Astrocyte of the spinal cord (primary cell): ENCODE results near the gene CA6.

Source experiments
- DNase-seq: peaks from one replicate; pipeline ENCODE4 v3.0.0; 2011; ENCODE audit warnings: low read depth, low spot score
- H3K4me3 ChIP-seq: 2 replicates; pipeline ENCODE4 v1.5.1; 2011; ENCODE audit warnings: low read depth, mild to moderate bottlenecking, low read length, moderate library complexity
- CTCF ChIP-seq: IDR thresholded peaks from 2 replicates; pipeline ENCODE4 v1.5.1; 2012; ENCODE audit warnings: low read depth, mild to moderate bottlenecking, low read length, inconsistent platforms
- in situ Hi-C: cut with HindIII; loops from 2 replicates; pipeline ENCODE4 v1.10.0; 2017; ENCODE audit warnings: low sequenced_read_pairs

CA6 gene

GRCh38 chr1:8970870-8971337 lies 25.2 kb downstream of the CA6 start:
- no peak for DNase-seq

GRCh38 chr1:8974551-8974950 lies 28.9 kb downstream of the CA6 start:
- no peak overlapping the region for H3K4me3 ChIP-seq
- in situ Hi-C loops, result no loop called here

More at GRCh38 chr1:8970870-8971337, 25.2 kb downstream of the CA6 start:
- in situ Hi-C loops, result no loop called here
- no peak for TF ChIP-seq CTCF
- H3K4me3 ChIP-seq, result no peak overlapping the region

GRCh38 chr1:8976338-8976737 lies 30.7 kb downstream of the CA6 start:
- no peak for DNase-seq
- H3K4me3 ChIP-seq, result no peak overlapping the region
- in situ Hi-C loops, result no loop called here
- TF ChIP-seq CTCF, result no peak

More at GRCh38 chr1:8974551-8974950, 28.9 kb downstream of the CA6 start:
- DNase-seq, result no peak
- no peak for TF ChIP-seq CTCF

GRCh38 chr1:8976896-8977450 lies 31.3 kb downstream of the CA6 start:
- TF ChIP-seq CTCF, result no peak
- H3K4me3 ChIP-seq, result no peak overlapping the region
- in situ Hi-C loops, result no loop called here
- DNase-seq, result no peak

GRCh38 chr1:8980656-8981055 lies 35.0 kb downstream of the CA6 start:
- no peak for TF ChIP-seq CTCF
- no peak overlapping the region for H3K4me3 ChIP-seq
- in situ Hi-C loops, result no loop called here
- DNase-seq, result no peak

GRCh38 chr1:8981169-8981568 lies 35.5 kb downstream of the CA6 start:
- in situ Hi-C loops, result no loop called here

More at GRCh38 chr1:8981169-8981568, 35.5 kb downstream of the CA6 start:
- no peak for TF ChIP-seq CTCF
- no peak for DNase-seq
- H3K4me3 ChIP-seq, result no peak overlapping the region
